Central memory CD8-positive, alpha-beta T cell (primary cell): ENCODE measurements around the gene FOXN3.

Source experiments
- ATAC-seq: fragments of 150-1000 bp; cut with Tn5 transposase; replicated peaks from 2 replicates; pipeline ENCODE4 v1.10.0; 2022; ENCODE audit warnings: mild to moderate bottlenecking, moderate FRiP score, moderate number of reproducible peaks; ENCODE audit not compliant: poor library complexity, severe bottlenecking; ENCODE audit errors: extremely low read depth
- DNase-seq, 2 donors: peaks; one replicate each; pipeline ENCODE4 v3.0.0; 2021; ENCODE audit warnings: low spot score in 2 of 2
- H3K27ac Mint-ChIP-seq: one replicate; pipeline ENCODE4 v1.8.0; 2022; ENCODE audit warnings: low read depth, mild to moderate bottlenecking, moderate library complexity, mixed read lengths
- H3K27me3 Mint-ChIP-seq: one replicate; pipeline ENCODE4 v1.8.0; 2022; ENCODE audit warnings: mixed read lengths
- H3K36me3 Mint-ChIP-seq: one replicate; pipeline ENCODE4 v1.8.0; 2022; ENCODE audit warnings: mild to moderate bottlenecking, moderate library complexity, mixed read lengths; ENCODE audit not compliant: insufficient read depth
- H3K4me1 Mint-ChIP-seq: one replicate; pipeline ENCODE4 v1.8.0; 2022; ENCODE audit warnings: mixed read lengths
- H3K4me3 Mint-ChIP-seq: one replicate; pipeline ENCODE4 v1.8.0; 2022; ENCODE audit warnings: mild to moderate bottlenecking, moderate library complexity, mixed read lengths
- H3K9me3 Mint-ChIP-seq: one replicate; pipeline ENCODE4 v1.8.0; 2022; ENCODE audit warnings: mixed read lengths

Gene FOXN3

GRCh38 chr14:89108608-89109007 is 308.4 kb downstream of the FOXN3 start:
- Mint-ChIP-seq H3K4me3 (no peak overlapping the region), H3K27ac (no peak overlapping the region), H3K36me3 (no peaks in the 10 kb centered on the region), H3K27me3 (peaks cover 68% of the 10 kb centered on the region), H3K9me3 (no peaks in the 10 kb centered on the region), H3K4me1 (no peaks in the 10 kb centered on the region)
- ATAC-seq, result no peak
- DNase-seq, result no peak

GRCh38 chr14:89107626-89108025 is 309.4 kb downstream of the FOXN3 start:
- no peaks in the 10 kb centered on the region for H3K4me1 Mint-ChIP-seq
- H3K36me3 Mint-ChIP-seq, result no peaks in the 10 kb centered on the region
- no peak overlapping the region for H3K27ac Mint-ChIP-seq
- no peak overlapping the region for H3K4me3 Mint-ChIP-seq
- H3K27me3 Mint-ChIP-seq, result peaks cover 72% of the 10 kb centered on the region
- DNase-seq (no peak), ATAC-seq (no peak)
- H3K9me3 Mint-ChIP-seq, result no peaks in the 10 kb centered on the region
